ENCODE data around the gene DUXB.

DUXB gene

GRCh38 chr16:75701361-75701760 lies at the start of gene DUXB:
DUXB (minus strand) TSS chr16:75701461; CDS start chr16:75701418, 43 bp downstream.
- no peak for DNase-seq

- DNase-seq = no peak
Measured at GRCh38 chr16:75750528-75750927, 49.3 kb upstream of the DUXB start.

- DNase-seq = no peak
Measured at GRCh38 chr16:75746359-75746758, 45.1 kb upstream of the DUXB start.

- DNase-seq = no peak
Measured at GRCh38 chr16:75745823-75746222, 44.6 kb upstream of the DUXB start.

- DNase-seq = no peak
Measured at GRCh38 chr16:75745242-75745641, 44.0 kb upstream of the DUXB start.

GRCh38 chr16:75742424-75743047 lies 41.3 kb upstream of the DUXB start:
- DNase-seq = no peak

- DNase-seq = peak in 1 of 2 experiments; percentile 34
Measured at GRCh38 chr16:75733305-75734211, 32.3 kb upstream of the DUXB start.

GRCh38 chr16:75732871-75733270 lies 31.6 kb upstream of the DUXB start:
- DNase-seq = no peak

GRCh38 chr16:75727221-75727620 lies 26.0 kb upstream of the DUXB start:
- DNase-seq = no peak

- no peak for DNase-seq
Measured at GRCh38 chr16:75726390-75726789, 25.1 kb upstream of the DUXB start, which contains the start of gene CPHXL. CPHXL (minus strand) TSS chr16:75726490; CDS start chr16:75726442, 48 bp downstream.

GRCh38 chr16:75718452-75718851 lies 17.2 kb upstream of the DUXB start:
- no peak for DNase-seq

GRCh38 chr16:75714661-75715060 lies 13.4 kb upstream of the DUXB start:
- DNase-seq = no peak

GRCh38 chr16:75710344-75710743 lies 9.1 kb upstream of the DUXB start:
- no peak for DNase-seq

- no peak for DNase-seq
Measured at GRCh38 chr16:75703306-75703705, 2.0 kb upstream of the DUXB start.

GRCh38 chr16:75702242-75702641 lies 981 bp upstream of the DUXB start:
- DNase-seq = no peak

GRCh38 chr16:75697571-75697970 lies 3.7 kb downstream of the DUXB start:
- no peak for DNase-seq

- no peak for DNase-seq
Measured at GRCh38 chr16:75695708-75696107, 5.6 kb downstream of the DUXB start.

- DNase-seq = no peak
Measured at GRCh38 chr16:75687361-75687760, 13.9 kb downstream of the DUXB start.

- DNase-seq = no peak
Measured at GRCh38 chr16:75682308-75682707, 19.0 kb downstream of the DUXB start.

- DNase-seq = no peak
Measured at GRCh38 chr16:75679366-75679765, 21.9 kb downstream of the DUXB start.

- DNase-seq = no peak
Measured at GRCh38 chr16:75676909-75677308, 24.4 kb downstream of the DUXB start, which contains the start of gene CPHXL2. CPHXL2 (minus strand) TSS chr16:75677009; CDS start chr16:75676999, 10 bp downstream.

GRCh38 chr16:75667503-75667902 lies 33.8 kb downstream of the DUXB start:
- no peak for DNase-seq

- no peak for DNase-seq
Measured at GRCh38 chr16:75660726-75661302, 40.4 kb downstream of the DUXB start.

- no peak for DNase-seq
Measured at GRCh38 chr16:75660321-75660720, 40.9 kb downstream of the DUXB start.

All from cerebellar nuclear complex (tissue), 1 donor.